GM23338 (cell line): ENCODE data around the gene RAN. TPM values are rescaled to one million over a fixed set of nuclear protein-coding genes. Genes with fewer than 3 reads are reported as not detected.

ENCODE experiments used
- ATAC-seq: fragments of 200-7000 bp; cut with Tn5 transposase; 3 replicates; pipeline ENCODE4 v1.9.1; 2020
- DNase-seq: peaks from one replicate; pipeline ENCODE4 v3.0.0-alpha.2; 2015; ENCODE audit warnings: low spot score
- H2AFZ ChIP-seq: fragments of 200-600 bp; sonication (generic); 2 replicates; pipeline ENCODE4 v1.8.0; 2016; ENCODE audit warnings: antibody characterized with exemption, mild to moderate bottlenecking, moderate library complexity
- H3F3A ChIP-seq: fragments of 200-600 bp; sonication (generic); replicated peaks from 2 replicates; pipeline ENCODE4 v1.8.0; 2017; ENCODE audit warnings: antibody characterized with exemption, mixed run types, low read depth
- H3K27ac ChIP-seq: fragments of 200-600 bp; sonication (generic); 2 replicates; pipeline ENCODE4 v1.6.1; 2016; ENCODE audit warnings: low read depth
- H3K27me3 ChIP-seq: fragments of 200-600 bp; sonication (generic); 2 replicates; pipeline ENCODE4 v1.8.0; 2016; ENCODE audit warnings: mild to moderate bottlenecking, mixed run types, moderate library complexity; ENCODE audit not compliant: insufficient read depth
- H3K36me3 ChIP-seq: fragments of 200-600 bp; sonication (generic); 2 replicates; pipeline ENCODE4 v1.8.0; 2016; ENCODE audit warnings: mild to moderate bottlenecking; ENCODE audit not compliant: insufficient read depth
- H3K4me1 ChIP-seq: fragments of 200-600 bp; sonication (generic); 2 replicates; pipeline ENCODE4 v1.8.0; 2016; ENCODE audit warnings: mild to moderate bottlenecking, moderate library complexity; ENCODE audit not compliant: insufficient read depth
- H3K4me2 ChIP-seq: fragments of 200-600 bp; sonication (generic); 2 replicates; pipeline ENCODE4 v1.7.1; 2017; ENCODE audit warnings: mixed run types
- H3K4me3 ChIP-seq: fragments of 200-600 bp; sonication (generic); 2 replicates; pipeline ENCODE4 v1.6.1; 2016; ENCODE audit warnings: mixed run types
- H3K79me2 ChIP-seq: fragments of 200-600 bp; sonication (generic); replicated peaks from 2 replicates; pipeline ENCODE4 v1.8.0; 2017; ENCODE audit warnings: mild to moderate bottlenecking; ENCODE audit not compliant: insufficient read depth
- H3K9me2 ChIP-seq: fragments of 200-600 bp; sonication (generic); 2 replicates; pipeline ENCODE4 v1.8.0; 2017; ENCODE audit not compliant: insufficient read depth
- H4K20me1 ChIP-seq: fragments of 200-600 bp; sonication (generic); replicated peaks from 2 replicates; pipeline ENCODE4 v1.8.0; 2017; ENCODE audit warnings: mild to moderate bottlenecking; ENCODE audit not compliant: insufficient read depth
- H3K27ac Mint-ChIP-seq: 2 replicates; pipeline ENCODE4 v1.8.0; 2020; ENCODE audit warnings: inconsistent platforms, mild to moderate bottlenecking, moderate library complexity, mixed read lengths
- H3K27me3 Mint-ChIP-seq: 3 replicates; pipeline ENCODE4 v1.8.0; 2022; ENCODE audit warnings: low read depth, mild to moderate bottlenecking, moderate library complexity, mixed read lengths, inconsistent platforms; ENCODE audit not compliant: insufficient read depth, poor library complexity
- H3K36me3 Mint-ChIP-seq: 3 replicates; pipeline ENCODE4 v1.8.0; 2021; ENCODE audit warnings: low read depth, mild to moderate bottlenecking, inconsistent platforms, moderate library complexity, mixed read lengths
- H3K4me1 Mint-ChIP-seq: 3 replicates; pipeline ENCODE4 v1.8.0; 2020; ENCODE audit warnings: mild to moderate bottlenecking, inconsistent platforms, mixed read lengths
- H3K4me3 Mint-ChIP-seq: 3 replicates; pipeline ENCODE4 v1.8.0; 2021; ENCODE audit warnings: moderate library complexity, mild to moderate bottlenecking, inconsistent platforms, mixed read lengths
- H3K9me3 Mint-ChIP-seq: 3 replicates; pipeline ENCODE4 v1.8.0; 2020; ENCODE audit warnings: moderate library complexity, mild to moderate bottlenecking, inconsistent platforms, mixed read lengths
- JUNB ChIP-seq: IDR thresholded peaks from one replicate; pipeline ENCODE4 v1.6.1; 2016; ENCODE audit warnings: antibody characterized with exemption; ENCODE audit not compliant: unreplicated experiment
- POLR2AphosphoS5 ChIP-seq: IDR thresholded peaks from 2 replicates; pipeline ENCODE4 v1.6.1; 2016; ENCODE audit warnings: antibody characterized with exemption, low read depth
- REST ChIP-seq: IDR thresholded peaks from one replicate; pipeline ENCODE4 v1.6.1; 2018; ENCODE audit warnings: antibody characterized with exemption; ENCODE audit not compliant: unreplicated experiment
- STAT1 ChIP-seq: IDR thresholded peaks from one replicate; pipeline ENCODE4 v1.6.1; 2016; ENCODE audit warnings: antibody characterized with exemption; ENCODE audit not compliant: unreplicated experiment
- polyA plus RNA-seq: library from polyadenylated mRNA; unstranded; fragments of >200 nt; fragmentation: Nextera tagmentation; extraction: Ambion mirVana; gene quantifications from 2 replicates; pipeline ENCODE4 v1.2.1, GENCODE V29; 2016
- total RNA-seq: library from RNA; depleted of rRNA; stranded (reverse); fragments of >200 nt; shearing (Covaris generic); gene quantifications from 2 replicates; pipeline ENCODE4 v1.2.3, GENCODE V29; 2014

The RAN gene
- total and polyA plus RNA-seq, 2 experiments from 2014 or later = 976 to 2,289 TPM

- TF ChIP-seq REST (no peak), JUNB (no peak)
Measured at GRCh38 chr12:130878193-130879185, 6.6 kb downstream of the RAN start (continued).

- Histone ChIP-seq H3K4me1 (peaks cover 25% of the 10 kb centered on the region), H3K4me3 (no peak overlapping the region), H3K9me2 (no peaks in the 10 kb centered on the region), H3K36me3 (peaks cover 32% of the 10 kb centered on the region), H3K27me3 (no peaks in the 10 kb centered on the region), H2AFZ (no peak overlapping the region), H3K27ac (peak overlapping the region; percentile 84; the same call in 1 of the 2 replicates), H3K79me2 (peaks cover 13% of the 10 kb centered on the region), H3K4me2 (no peak overlapping the region), H4K20me1 (peaks cover 35% of the 10 kb centered on the region), H3F3A (peaks cover 43% of the 10 kb centered on the region)
- TF ChIP-seq REST = no peak
- TF ChIP-seq STAT1 = no peak
- peak; percentile 26; the same call in 1 of the 2 replicates for TF ChIP-seq POLR2AphosphoS5
- Mint-ChIP-seq H3K27ac (no peak overlapping the region), H3K27me3 (peaks cover 18% of the 10 kb centered on the region), H3K9me3 (no peaks in the 10 kb centered on the region; the same call in 1 of the 3 replicates), H3K4me3 (no peak overlapping the region), H3K4me1 (peaks cover 40% of the 10 kb centered on the region), H3K36me3 (peaks cover 36% of the 10 kb centered on the region)
- peak; percentile 36 for ATAC-seq
- DNase-seq = peak; percentile 23
Measured at GRCh38 chr12:130879212-130879686, 7.4 kb downstream of the RAN start.
